Measurements from ENCODE around the gene DAAM1. TPM values are rescaled to one million over a fixed set of nuclear protein-coding genes. Genes with fewer than 3 reads are reported as not detected.

Gene DAAM1
- total RNA-seq, 1 experiment from 2014 or later: 30.4 TPM

DNA sequence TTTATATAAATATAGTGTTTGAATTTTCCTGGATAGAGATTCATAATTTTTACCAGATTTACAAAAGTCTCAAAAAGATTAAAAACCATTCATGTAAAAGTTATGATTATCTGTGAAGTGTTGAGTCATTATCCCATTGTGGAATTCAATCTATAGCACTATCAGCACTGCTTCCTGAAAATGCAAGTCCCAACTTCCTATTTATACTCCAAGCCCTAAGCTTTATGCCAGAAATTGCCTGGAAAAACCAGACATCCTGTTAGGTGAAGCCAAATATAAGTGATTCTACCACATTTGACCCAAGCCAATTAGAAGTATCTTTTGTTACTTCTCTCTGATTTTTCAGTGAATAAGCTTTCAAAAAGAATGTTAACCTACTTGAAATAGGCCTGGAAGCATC lies 147.6 kb downstream of the DAAM1 start:
- H3K4me1 Mint-ChIP-seq: peaks cover 85% of the 10 kb centered on the region
- peaks cover 10% of the 10 kb centered on the region for H3K36me3 Mint-ChIP-seq
- DNase-seq (ENCODE audit: low spot score) (no peak), ATAC-seq (no peak)
- H3K4me3 Mint-ChIP-seq: no peak overlapping the region
- H3K27me3 Mint-ChIP-seq (ENCODE audit: low read depth): no peaks in the 10 kb centered on the region
- POLR2A ChIA-PET: interaction anchor here (0.6 kb wide), 1 partner anchor 482 kb away, joined by 5 read pairs; no protein-coding TSS in a partner anchor
- H3K27ac Mint-ChIP-seq: no peak overlapping the region
- TF ChIP-seq HMGA2 (CRISPR knock-in tag; IDR thresholded peaks at IDR 0.05) (no peak), FOXJ3 (CRISPR knock-in tag; IDR thresholded peaks at IDR 0.05; ENCODE audit: borderline replicate concordance) (no peak), ZNF232 (CRISPR knock-in tag; IDR thresholded peaks at IDR 0.05) (no peak), FOXK1 (CRISPR knock-in tag; IDR thresholded peaks at IDR 0.05) (no peak), ZNF263 (CRISPR knock-in tag; IDR thresholded peaks at IDR 0.05; ENCODE audit: low read depth) (no peak), JUN (CRISPR knock-in tag; IDR thresholded peaks at IDR 0.05) (no peak), NFATC4 (CRISPR knock-in tag; IDR thresholded peaks at IDR 0.05) (no peak), RORB (CRISPR knock-in tag; IDR thresholded peaks at IDR 0.05) (no peak)
- TF ChIP-seq, protein P1, sequence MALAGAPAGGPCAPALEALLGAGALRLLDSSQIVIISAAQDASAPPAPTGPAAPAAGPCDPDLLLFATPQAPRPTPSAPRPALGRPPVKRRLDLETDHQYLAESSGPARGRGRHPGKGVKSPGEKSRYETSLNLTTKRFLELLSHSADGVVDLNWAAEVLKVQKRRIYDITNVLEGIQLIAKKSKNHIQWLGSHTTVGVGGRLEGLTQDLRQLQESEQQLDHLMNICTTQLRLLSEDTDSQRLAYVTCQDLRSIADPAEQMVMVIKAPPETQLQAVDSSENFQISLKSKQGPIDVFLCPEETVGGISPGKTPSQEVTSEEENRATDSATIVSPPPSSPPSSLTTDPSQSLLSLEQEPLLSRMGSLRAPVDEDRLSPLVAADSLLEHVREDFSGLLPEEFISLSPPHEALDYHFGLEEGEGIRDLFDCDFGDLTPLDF (CRISPR knock-in tag; IDR thresholded peaks at IDR 0.05): no peak
- TF ChIP-seq, protein P2, sequence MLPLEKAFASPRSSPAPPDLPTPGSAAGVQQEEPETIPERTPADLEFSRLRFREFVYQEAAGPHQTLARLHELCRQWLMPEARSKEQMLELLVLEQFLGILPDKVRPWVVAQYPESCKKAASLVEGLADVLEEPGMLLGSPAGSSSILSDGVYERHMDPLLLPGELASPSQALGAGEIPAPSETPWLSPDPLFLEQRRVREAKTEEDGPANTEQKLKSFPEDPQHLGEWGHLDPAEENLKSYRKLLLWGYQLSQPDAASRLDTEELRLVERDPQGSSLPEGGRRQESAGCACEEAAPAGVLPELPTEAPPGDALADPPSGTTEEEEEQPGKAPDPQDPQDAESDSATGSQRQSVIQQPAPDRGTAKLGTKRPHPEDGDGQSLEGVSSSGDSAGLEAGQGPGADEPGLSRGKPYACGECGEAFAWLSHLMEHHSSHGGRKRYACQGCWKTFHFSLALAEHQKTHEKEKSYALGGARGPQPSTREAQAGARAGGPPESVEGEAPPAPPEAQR (CRISPR knock-in tag; IDR thresholded peaks at IDR 0.05): no peak
- TF ChIP-seq, protein P3, sequence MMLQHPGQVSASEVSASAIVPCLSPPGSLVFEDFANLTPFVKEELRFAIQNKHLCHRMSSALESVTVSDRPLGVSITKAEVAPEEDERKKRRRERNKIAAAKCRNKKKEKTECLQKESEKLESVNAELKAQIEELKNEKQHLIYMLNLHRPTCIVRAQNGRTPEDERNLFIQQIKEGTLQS (CRISPR knock-in tag; conservative IDR thresholded peaks at IDR 0.05): no peak
- TF ChIP-seq, protein P4, sequence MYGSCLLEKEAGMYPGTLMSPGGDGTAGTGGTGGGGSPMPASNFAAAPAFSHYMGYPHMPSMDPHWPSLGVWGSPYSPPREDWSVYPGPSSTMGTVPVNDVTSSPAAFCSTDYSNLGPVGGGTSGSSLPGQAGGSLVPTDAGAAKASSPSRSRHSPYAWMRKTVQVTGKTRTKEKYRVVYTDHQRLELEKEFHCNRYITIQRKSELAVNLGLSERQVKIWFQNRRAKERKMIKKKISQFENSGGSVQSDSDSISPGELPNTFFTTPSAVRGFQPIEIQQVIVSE (CRISPR knock-in tag; IDR thresholded peaks at IDR 0.05; ENCODE audit: borderline replicate concordance): no peak
- TF ChIP-seq, protein P5, sequence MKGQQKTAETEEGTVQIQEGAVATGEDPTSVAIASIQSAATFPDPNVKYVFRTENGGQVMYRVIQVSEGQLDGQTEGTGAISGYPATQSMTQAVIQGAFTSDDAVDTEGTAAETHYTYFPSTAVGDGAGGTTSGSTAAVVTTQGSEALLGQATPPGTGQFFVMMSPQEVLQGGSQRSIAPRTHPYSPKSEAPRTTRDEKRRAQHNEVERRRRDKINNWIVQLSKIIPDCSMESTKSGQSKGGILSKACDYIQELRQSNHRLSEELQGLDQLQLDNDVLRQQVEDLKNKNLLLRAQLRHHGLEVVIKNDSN (CRISPR knock-in tag; IDR thresholded peaks at IDR 0.05): no peak
- TF ChIP-seq, protein P6, sequence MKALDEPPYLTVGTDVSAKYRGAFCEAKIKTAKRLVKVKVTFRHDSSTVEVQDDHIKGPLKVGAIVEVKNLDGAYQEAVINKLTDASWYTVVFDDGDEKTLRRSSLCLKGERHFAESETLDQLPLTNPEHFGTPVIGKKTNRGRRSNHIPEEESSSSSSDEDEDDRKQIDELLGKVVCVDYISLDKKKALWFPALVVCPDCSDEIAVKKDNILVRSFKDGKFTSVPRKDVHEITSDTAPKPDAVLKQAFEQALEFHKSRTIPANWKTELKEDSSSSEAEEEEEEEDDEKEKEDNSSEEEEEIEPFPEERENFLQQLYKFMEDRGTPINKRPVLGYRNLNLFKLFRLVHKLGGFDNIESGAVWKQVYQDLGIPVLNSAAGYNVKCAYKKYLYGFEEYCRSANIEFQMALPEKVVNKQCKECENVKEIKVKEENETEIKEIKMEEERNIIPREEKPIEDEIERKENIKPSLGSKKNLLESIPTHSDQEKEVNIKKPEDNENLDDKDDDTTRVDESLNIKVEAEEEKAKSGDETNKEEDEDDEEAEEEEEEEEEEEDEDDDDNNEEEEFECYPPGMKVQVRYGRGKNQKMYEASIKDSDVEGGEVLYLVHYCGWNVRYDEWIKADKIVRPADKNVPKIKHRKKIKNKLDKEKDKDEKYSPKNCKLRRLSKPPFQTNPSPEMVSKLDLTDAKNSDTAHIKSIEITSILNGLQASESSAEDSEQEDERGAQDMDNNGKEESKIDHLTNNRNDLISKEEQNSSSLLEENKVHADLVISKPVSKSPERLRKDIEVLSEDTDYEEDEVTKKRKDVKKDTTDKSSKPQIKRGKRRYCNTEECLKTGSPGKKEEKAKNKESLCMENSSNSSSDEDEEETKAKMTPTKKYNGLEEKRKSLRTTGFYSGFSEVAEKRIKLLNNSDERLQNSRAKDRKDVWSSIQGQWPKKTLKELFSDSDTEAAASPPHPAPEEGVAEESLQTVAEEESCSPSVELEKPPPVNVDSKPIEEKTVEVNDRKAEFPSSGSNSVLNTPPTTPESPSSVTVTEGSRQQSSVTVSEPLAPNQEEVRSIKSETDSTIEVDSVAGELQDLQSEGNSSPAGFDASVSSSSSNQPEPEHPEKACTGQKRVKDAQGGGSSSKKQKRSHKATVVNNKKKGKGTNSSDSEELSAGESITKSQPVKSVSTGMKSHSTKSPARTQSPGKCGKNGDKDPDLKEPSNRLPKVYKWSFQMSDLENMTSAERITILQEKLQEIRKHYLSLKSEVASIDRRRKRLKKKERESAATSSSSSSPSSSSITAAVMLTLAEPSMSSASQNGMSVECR (CRISPR knock-in tag; IDR thresholded peaks at IDR 0.05; ENCODE audit: borderline replicate concordance): no peak
- H3K9me3 Mint-ChIP-seq: no peaks in the 10 kb centered on the region
- CTCF ChIA-PET: no interaction called here

DNA sequence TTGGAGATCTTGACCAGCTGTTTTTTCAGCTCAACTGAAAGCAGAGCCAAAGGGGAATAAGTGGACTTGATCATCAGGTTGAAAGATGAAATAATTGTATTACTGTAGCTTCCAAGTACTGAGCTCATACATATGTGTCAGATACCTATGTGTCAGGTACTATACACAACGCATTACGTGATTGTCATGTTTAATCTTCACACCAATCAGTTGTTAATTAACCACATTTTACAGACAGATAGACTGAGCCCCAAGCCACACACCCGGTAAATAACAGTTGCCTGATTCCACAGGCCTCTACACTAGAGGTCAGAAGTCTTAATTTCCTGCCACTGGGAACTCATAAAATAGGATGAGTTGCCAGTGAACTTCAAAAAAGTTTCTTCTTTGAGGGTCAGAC lies 148.2 kb downstream of the DAAM1 start:
- ChIA-PET CTCF (no interaction called here), POLR2A (interaction anchor here (0.6 kb wide), 1 partner anchor 483 kb away, joined by 5 read pairs; no protein-coding TSS in a partner anchor)
- Mint-ChIP-seq H3K4me1 (peaks cover 83% of the 10 kb centered on the region), H3K9me3 (no peaks in the 10 kb centered on the region), H3K27ac (peak overlapping the region; percentile 75), H3K36me3 (peaks cover 9% of the 10 kb centered on the region), H3K4me3 (no peak overlapping the region), H3K27me3 (ENCODE audit: low read depth) (no peaks in the 10 kb centered on the region)
- DNase-seq (ENCODE audit: low spot score) (no peak), ATAC-seq (no peak)
- TF ChIP-seq ETV6 (CRISPR knock-in tag; IDR thresholded peaks at IDR 0.05): no peak
- TF ChIP-seq TCF7 (CRISPR knock-in tag; IDR thresholded peaks at IDR 0.05; ENCODE audit: low read depth): no peak
- TF ChIP-seq, protein P4 (CRISPR knock-in tag; IDR thresholded peaks at IDR 0.05; ENCODE audit: borderline replicate concordance): no peak
- TF ChIP-seq FOXK1 (CRISPR knock-in tag; IDR thresholded peaks at IDR 0.05): no peak
- TF ChIP-seq, protein P5 (CRISPR knock-in tag; IDR thresholded peaks at IDR 0.05): no peak
- no peak for TF ChIP-seq GABPB1 (CRISPR knock-in tag; IDR thresholded peaks at IDR 0.05)
- TF ChIP-seq, protein P7, sequence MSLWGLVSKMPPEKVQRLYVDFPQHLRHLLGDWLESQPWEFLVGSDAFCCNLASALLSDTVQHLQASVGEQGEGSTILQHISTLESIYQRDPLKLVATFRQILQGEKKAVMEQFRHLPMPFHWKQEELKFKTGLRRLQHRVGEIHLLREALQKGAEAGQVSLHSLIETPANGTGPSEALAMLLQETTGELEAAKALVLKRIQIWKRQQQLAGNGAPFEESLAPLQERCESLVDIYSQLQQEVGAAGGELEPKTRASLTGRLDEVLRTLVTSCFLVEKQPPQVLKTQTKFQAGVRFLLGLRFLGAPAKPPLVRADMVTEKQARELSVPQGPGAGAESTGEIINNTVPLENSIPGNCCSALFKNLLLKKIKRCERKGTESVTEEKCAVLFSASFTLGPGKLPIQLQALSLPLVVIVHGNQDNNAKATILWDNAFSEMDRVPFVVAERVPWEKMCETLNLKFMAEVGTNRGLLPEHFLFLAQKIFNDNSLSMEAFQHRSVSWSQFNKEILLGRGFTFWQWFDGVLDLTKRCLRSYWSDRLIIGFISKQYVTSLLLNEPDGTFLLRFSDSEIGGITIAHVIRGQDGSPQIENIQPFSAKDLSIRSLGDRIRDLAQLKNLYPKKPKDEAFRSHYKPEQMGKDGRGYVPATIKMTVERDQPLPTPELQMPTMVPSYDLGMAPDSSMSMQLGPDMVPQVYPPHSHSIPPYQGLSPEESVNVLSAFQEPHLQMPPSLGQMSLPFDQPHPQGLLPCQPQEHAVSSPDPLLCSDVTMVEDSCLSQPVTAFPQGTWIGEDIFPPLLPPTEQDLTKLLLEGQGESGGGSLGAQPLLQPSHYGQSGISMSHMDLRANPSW (CRISPR knock-in tag; conservative IDR thresholded peaks at IDR 0.05; ENCODE audit: low read depth): no peak
- TF ChIP-seq, protein P8, sequence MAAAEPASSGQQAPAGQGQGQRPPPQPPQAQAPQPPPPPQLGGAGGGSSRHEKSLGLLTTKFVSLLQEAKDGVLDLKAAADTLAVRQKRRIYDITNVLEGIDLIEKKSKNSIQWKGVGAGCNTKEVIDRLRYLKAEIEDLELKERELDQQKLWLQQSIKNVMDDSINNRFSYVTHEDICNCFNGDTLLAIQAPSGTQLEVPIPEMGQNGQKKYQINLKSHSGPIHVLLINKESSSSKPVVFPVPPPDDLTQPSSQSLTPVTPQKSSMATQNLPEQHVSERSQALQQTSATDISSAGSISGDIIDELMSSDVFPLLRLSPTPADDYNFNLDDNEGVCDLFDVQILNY (CRISPR knock-in tag; IDR thresholded peaks at IDR 0.05): no peak
- TF ChIP-seq MYBL2 (CRISPR knock-in tag; IDR thresholded peaks at IDR 0.05): no peak
- TF ChIP-seq RELA (CRISPR knock-in tag; IDR thresholded peaks at IDR 0.05; ENCODE audit: borderline replicate concordance): no peak
